H1 (cell line): ENCODE measurements around the gene TKFC. TPM values are rescaled to one million over a fixed set of nuclear protein-coding genes. Genes with fewer than 3 reads are reported as not detected.

Experiments used
- CTCF ChIA-PET: fragments of 300-600 bp; sonication (Branson Sonifier 250); formaldehyde crosslinking; loops from one replicate; lab custom pipeline; 2021; ENCODE audit not compliant: partially characterized antibody; lab: Charles Lee
- POLR2A ChIA-PET: fragments of 300-600 bp; sonication (Branson Sonifier 250); formaldehyde crosslinking; loops from one replicate; lab custom pipeline; 2021; ENCODE audit warnings: inconsistent platforms; ENCODE audit not compliant: partially characterized antibody; lab: Charles Lee
- DNase-seq, 2 experiments: peaks; one replicate each; pipeline versions ENCODE4 v3.0.0 to v3.0.0-alpha.2; 2010 to 2022; ENCODE audit warnings: low spot score in 2 of 2, low read depth in 1 of 2, mixed read lengths in 1 of 2
- FAIRE-seq: peaks from 2 replicates; lab custom pipeline; 2011; peaks lifted over from hg19 to GRCh38; lab: Jason Lieb, UNC
- H2AFZ ChIP-seq: 2 replicates; pipeline ENCODE4 v1.8.1; 2012; ENCODE audit warnings: low read length, inconsistent platforms
- H2AK5ac ChIP-seq: 2 replicates; pipeline ENCODE4 v1.6.1; 2013; ENCODE audit warnings: low read depth, low read length
- H2BK120ac ChIP-seq: replicated peaks from 2 replicates; pipeline ENCODE3; 2013; ENCODE audit warnings: low read depth, low read length, inconsistent platforms
- H2BK12ac ChIP-seq: 2 replicates; pipeline ENCODE4 v1.6.1; 2013; ENCODE audit warnings: low read depth, low read length
- H2BK15ac ChIP-seq: 2 replicates; pipeline ENCODE4 v1.6.1; 2013; ENCODE audit warnings: low read length
- H2BK20ac ChIP-seq: 2 replicates; pipeline ENCODE4 v1.6.1; 2013; ENCODE audit warnings: low read length
- H2BK5ac ChIP-seq: 2 replicates; pipeline ENCODE4 v1.6.1; 2013; ENCODE audit warnings: low read depth, low read length
- H3K14ac ChIP-seq: 2 replicates; pipeline ENCODE4 v1.6.1; 2013; ENCODE audit warnings: inconsistent platforms; ENCODE audit not compliant: insufficient read length
- H3K18ac ChIP-seq: 2 replicates; pipeline ENCODE4 v1.6.1; 2013; ENCODE audit warnings: low read length; ENCODE audit errors: extremely low read depth
- H3K23ac ChIP-seq: 2 replicates; pipeline ENCODE4 v1.6.1; 2013; ENCODE audit warnings: inconsistent platforms; ENCODE audit not compliant: insufficient read length
- H3K23me2 ChIP-seq: 2 replicates; pipeline ENCODE4 v1.6.1; 2013; ENCODE audit warnings: low read depth, low read length
- H3K27ac ChIP-seq: 2 replicates; pipeline ENCODE4 v1.6.1; 2011; ENCODE audit warnings: low read depth, low read length, inconsistent platforms
- H3K27me3 ChIP-seq, 4 experiments: replicated peaks in 1 of 4; 1 replicate in 1 of 4; 2 replicates in 3 of 4; pipeline versions ENCODE4 v1.6.1 to v1.8.1; 2011 to 2013; ENCODE audit warnings: low read length in 3 of 4, mild to moderate bottlenecking in 3 of 4, inconsistent platforms in 2 of 4, mixed read lengths in 2 of 4, moderate library complexity in 1 of 4; ENCODE audit not compliant: control insufficient read depth in 3 of 4, insufficient read depth in 3 of 4; ENCODE audit errors: extremely low read depth in 1 of 4
- H3K36me3 ChIP-seq, 4 experiments: 2 replicates each; pipeline versions ENCODE4 v1.6.1 to v1.8.1; 2011 to 2013; ENCODE audit warnings: mild to moderate bottlenecking in 4 of 4, low read length in 3 of 4, moderate library complexity in 2 of 4, control low read depth in 1 of 4, inconsistent platforms in 1 of 4; ENCODE audit not compliant: insufficient read depth in 4 of 4, control insufficient read depth in 2 of 4
- H3K4ac ChIP-seq: replicated peaks from 2 replicates; pipeline ENCODE3; 2013; ENCODE audit warnings: low read length, low read depth, mixed read lengths, inconsistent platforms; ENCODE audit not compliant: insufficient read length
- H3K4me1 ChIP-seq, 4 experiments: replicated peaks in 1 of 4; 1 replicate in 1 of 4; 2 replicates in 3 of 4; pipeline versions ENCODE4 v1.6.1 to v1.8.1; 2011 to 2013; ENCODE audit warnings: low read length in 3 of 4, inconsistent platforms in 2 of 4, mixed read lengths in 1 of 4; ENCODE audit not compliant: insufficient read depth in 4 of 4, control insufficient read depth in 3 of 4
- H3K4me2 ChIP-seq, 2 experiments: 2 replicates each; pipeline versions ENCODE4 v1.6.1 to v1.8.1; 2011 to 2013; ENCODE audit warnings: low read depth in 2 of 2, low read length in 2 of 2, control low read depth in 1 of 2, inconsistent platforms in 1 of 2, mild to moderate bottlenecking in 1 of 2; ENCODE audit not compliant: insufficient read depth in 1 of 2
- H3K4me3 ChIP-seq, 4 experiments: fragments of 200-600, 300-600 bp in 1 of 4; sonication (generic), shearing (Covaris generic), sonication (Bioruptor Twin) in 1 of 4; 2 replicates each; pipeline versions ENCODE4 v1.5.1 to v1.8.1; 2011 to 2016; ENCODE audit warnings: low read length in 4 of 4, low read depth in 3 of 4, control low read depth in 2 of 4, inconsistent platforms in 2 of 4, mild to moderate bottlenecking in 2 of 4, mixed read lengths in 1 of 4, moderate library complexity in 1 of 4; ENCODE audit not compliant: insufficient read depth in 2 of 4; ENCODE audit errors: extremely low read depth in 1 of 4
- H3K56ac ChIP-seq: replicated peaks from 2 replicates; pipeline ENCODE3; 2013; ENCODE audit warnings: low read depth, mild to moderate bottlenecking, mixed read lengths, low read length, inconsistent platforms; ENCODE audit not compliant: insufficient read length
- H3K79me1 ChIP-seq: 2 replicates; pipeline ENCODE4 v1.6.1; 2013; ENCODE audit warnings: low read depth, low read length, control low read depth
- H3K79me2 ChIP-seq, 2 experiments: 2 replicates each; pipeline versions ENCODE4 v1.6.1 to v1.8.1; 2012 to 2013; ENCODE audit warnings: low read length in 2 of 2, mild to moderate bottlenecking in 2 of 2, inconsistent platforms in 1 of 2; ENCODE audit not compliant: insufficient read depth in 2 of 2, control insufficient read depth in 1 of 2
- H3K9ac ChIP-seq, 4 experiments: replicated peaks in 1 of 4; 1 replicate in 1 of 4; 2 replicates in 3 of 4; pipeline versions ENCODE4 v1.6.1 to v1.8.1; 2011 to 2013; ENCODE audit warnings: low read depth in 3 of 4, low read length in 3 of 4, control low read depth in 2 of 4, mild to moderate bottlenecking in 2 of 4, moderate library complexity in 2 of 4, inconsistent platforms in 1 of 4; ENCODE audit errors: extremely low read depth in 1 of 4
- H3K9me3 ChIP-seq, 2 experiments: 2 replicates each; pipeline versions ENCODE4 v1.6.1 to v1.8.1; 2012 to 2013; ENCODE audit warnings: mild to moderate bottlenecking in 2 of 2, moderate library complexity in 2 of 2, control low read depth in 1 of 2, inconsistent platforms in 1 of 2, low read depth in 1 of 2, low read length in 1 of 2, mixed read lengths in 1 of 2; ENCODE audit not compliant: insufficient read depth in 2 of 2
- H4K20me1 ChIP-seq, 2 experiments: replicated peaks in 1 of 2; 2 replicates each; pipeline versions ENCODE3 to v1.8.1; 2011 to 2013; ENCODE audit warnings: inconsistent platforms in 2 of 2, low read length in 2 of 2, mild to moderate bottlenecking in 1 of 2; ENCODE audit not compliant: insufficient read depth in 2 of 2, control insufficient read depth in 1 of 2
- H4K5ac ChIP-seq: 2 replicates; pipeline ENCODE4 v1.6.1; 2013; ENCODE audit warnings: low read length, low read depth, mixed read lengths, inconsistent platforms; ENCODE audit not compliant: insufficient read length
- H4K8ac ChIP-seq: 2 replicates; pipeline ENCODE4 v1.8.0; 2013; ENCODE audit warnings: mild to moderate bottlenecking, moderate library complexity, low read length, inconsistent platforms; ENCODE audit not compliant: insufficient read depth; ENCODE audit errors: extremely low read depth
- H4K91ac ChIP-seq: replicated peaks from 2 replicates; pipeline ENCODE3; 2013; ENCODE audit warnings: low read length, mixed read lengths, inconsistent platforms; ENCODE audit not compliant: insufficient read length
- BCL11A ChIP-seq, 2 experiments: IDR thresholded peaks; one replicate each; pipeline ENCODE4 v1.6.1; 2011; ENCODE audit warnings: low read depth in 2 of 2, low read length in 2 of 2, mild to moderate bottlenecking in 2 of 2
- CREB1 ChIP-seq: IDR thresholded peaks from 2 replicates; pipeline ENCODE4 v1.6.1; 2012; ENCODE audit warnings: inconsistent platforms
- JUN ChIP-seq: IDR thresholded peaks from 2 replicates; pipeline ENCODE4 v1.6.1; 2011; ENCODE audit warnings: low read depth, mild to moderate bottlenecking, improper control_type of control experiment, low read length
- RNF2 ChIP-seq: fragments of 200-900, 300-1000 bp; sonication (generic); IDR thresholded peaks from 2 replicates; pipeline ENCODE4 v1.7.1; 2016; ENCODE audit warnings: borderline replicate concordance, low read depth, mild to moderate bottlenecking, antibody characterized with exemption, low read length; ENCODE audit not compliant: poor library complexity, severe bottlenecking; ENCODE audit errors: missing control alignments
- RXRA ChIP-seq: IDR thresholded peaks from 2 replicates; pipeline ENCODE4 v1.6.1; 2011; ENCODE audit warnings: low read depth, mild to moderate bottlenecking, low read length, moderate library complexity; ENCODE audit not compliant: insufficient read depth
- SIN3A ChIP-seq, 2 experiments: IDR thresholded peaks in 1 of 2; conservative IDR thresholded peaks in 1 of 2; 2 replicates each; pipeline ENCODE4 v1.6.1; 2011 to 2012; ENCODE audit warnings: low read length in 2 of 2, improper control_type of control experiment in 1 of 2, low read depth in 1 of 2, mild to moderate bottlenecking in 1 of 2
- SP4 ChIP-seq: IDR thresholded peaks from 2 replicates; pipeline ENCODE4 v1.6.1; 2012; ENCODE audit warnings: low read length, inconsistent platforms
- TCF12 ChIP-seq: IDR thresholded peaks from 2 replicates; pipeline ENCODE4 v1.6.1; 2011; ENCODE audit warnings: low read depth, mild to moderate bottlenecking, low read length
- TEAD4 ChIP-seq: IDR thresholded peaks from 2 replicates; pipeline ENCODE4 v1.6.1; 2012; ENCODE audit warnings: low read depth, low read length, inconsistent platforms, mixed read lengths
- WGBS, 2 experiments: shearing (Covaris generic) in 1 of 2; methylation state at CpG; one replicate each; pipeline versions ENCODE4 v1.1.6 to v1.1.7; 2013 to 2015; ENCODE audit warnings: low lambda C conversion rate in 2 of 2, mixed read lengths in 2 of 2, inconsistent platforms in 1 of 2, low coverage in 1 of 2, missing lambda C conversion rate in 1 of 2; ENCODE audit not compliant: insufficient replicate concordance in 2 of 2, insufficient coverage in 1 of 2, insufficient read length in 1 of 2; ENCODE audit errors: extremely low coverage in 1 of 2, missing lambda C conversion rate in 1 of 2; 5-methylcytosine and 5-hydroxymethylcytosine counted together
- polyA plus RNA-seq, 7 experiments: library from polyadenylated mRNA; depleted of rRNA in 3 of 7; stranded (reverse) in 5 of 7; unstranded in 2 of 7; fragments of >200 nt in 5 of 7; fragments of 200-250 nt in 2 of 7; gene quantifications; 1 replicate in 5 of 7; 2 replicates in 1 of 7; 4 replicates in 1 of 7; pipeline versions ENCODE4 v1.2.1 to v1.2.3, GENCODE V29; 2011 to 2013; ENCODE audit warnings: missing spikeins in 2 of 7, mixed read lengths in 2 of 7
- total RNA-seq: library from RNA; stranded (reverse); fragmentation: NEBNext Ultra II Directional; extraction: Animal tissue kit (Norgen Biotek cat#: 25700); gene quantifications from 2 replicates; pipeline ENCODE4 v1.2.1, GENCODE V29; 2021

Gene TKFC
- total and polyA plus RNA-seq, 2 of the 8 experiments (the other 6 are each of a cell fraction or from before 2014, with no cell fraction given) = 53.5 to 55.0 TPM

GRCh38 chr11:61287338-61287977 lies 45.6 kb upstream of the TKFC start:
- no peak overlapping the region for H3K4me3 ChIP-seq
- no peak overlapping the region for H2BK120ac ChIP-seq
- H3K36me3 ChIP-seq = peaks cover 0 to 9% (median 4%) of the 10 kb centered on the region in 4 experiments; a peak in 5 of 8 replicates
- no peak overlapping the region for H3K18ac ChIP-seq
- no peak overlapping the region for H3K4me2 ChIP-seq
- no peak overlapping the region for H4K5ac ChIP-seq
- ChIA-PET POLR2A (interaction anchor here (0.7 to 1.9 kb wide), 3 partner anchors 14 to 28 kb away, joined by 3 to 8 read pairs (median 4); no protein-coding TSS in a partner anchor), CTCF (interaction anchor here (0.8 to 1.7 kb wide), 3 partner anchors 9 to 33 kb away, joined by 3 to 9 read pairs (median 4); no protein-coding TSS in a partner anchor)
- TF ChIP-seq JUN (no peak), BCL11A (IDR thresholded peaks at IDR 0.05; ENCODE audit: low read depth in 2 of 2, low read length in 2 of 2) (no peak), CREB1 (no peak), TEAD4 (no peak), SIN3A (conservative IDR thresholded peaks at IDR 0.05 in 1 of 2, IDR thresholded peaks at IDR 0.05 in 1 of 2; ENCODE audit: low read depth in 1 of 2, low read length in 2 of 2) (no peak), RNF2 (no peak), TCF12 (no peak), SP4 (no peak), RXRA (no peak)
- WGBS, 2 experiments = 92% methylated on average over 14 of the region's 14 CpGs; no CpG with 5 or more reads in 1 of the 2 experiments
- no peaks in the 10 kb centered on the region for H3K23me2 ChIP-seq
- peaks cover 0 to 2% (median 0%) of the 10 kb centered on the region in 4 experiments; a peak in 1 of 7 replicates for H3K27me3 ChIP-seq
- H3K9ac ChIP-seq = no peak overlapping the region
- no peak overlapping the region for H3K27ac ChIP-seq
- H2BK20ac ChIP-seq = no peak overlapping the region
- no peak overlapping the region for H3K56ac ChIP-seq
- H4K91ac ChIP-seq = no peak overlapping the region
- H4K20me1 ChIP-seq = peaks cover 6 to 13% of the 10 kb centered on the region in 2 experiments
- H3K4me1 ChIP-seq = no peaks in the 10 kb centered on the region
- H3K4ac ChIP-seq = no peak overlapping the region
- no peak overlapping the region for H4K8ac ChIP-seq
- no peak overlapping the region for H3K23ac ChIP-seq
- no peak overlapping the region for H2BK12ac ChIP-seq
- H3K14ac ChIP-seq = no peak overlapping the region
- H3K9me3 ChIP-seq = no peaks in the 10 kb centered on the region; a peak in 1 of 4 replicates
- H2BK5ac ChIP-seq = no peak overlapping the region
- H2AFZ ChIP-seq = no peak overlapping the region
- H2AK5ac ChIP-seq = no peak overlapping the region
- H3K79me2 ChIP-seq = 0 out of 4 replicates have a peak, but pooled peaks cover 0 to 3% of the 10 kb centered on the region in 2 experiments
- DNase-seq (no peak), FAIRE-seq (no peak)
- H3K79me1 ChIP-seq = no peaks in the 10 kb centered on the region
- H2BK15ac ChIP-seq = no peak overlapping the region
